ENCODE measurements around the gene DOK6.

DNA sequence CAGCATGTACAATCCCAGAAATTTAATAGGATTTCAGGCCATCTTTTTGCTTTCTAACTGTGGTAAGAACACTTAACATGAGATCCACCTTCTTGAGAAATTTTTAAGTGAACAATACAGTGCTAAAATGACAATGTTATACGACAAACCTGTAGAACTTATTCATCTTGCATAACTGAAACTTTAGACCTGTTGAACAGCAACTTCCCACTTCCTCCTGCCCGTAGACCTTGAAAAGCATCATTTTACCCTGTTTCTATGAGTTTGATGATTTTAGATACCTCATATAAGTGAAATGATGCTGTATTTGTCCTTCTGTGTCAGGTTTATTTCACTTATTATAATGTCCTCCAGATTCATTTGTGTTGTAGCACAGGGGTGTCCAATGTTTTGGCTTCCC, 418.8 kb downstream of the DOK6 start:
- TF ChIP-seq, protein P1, sequence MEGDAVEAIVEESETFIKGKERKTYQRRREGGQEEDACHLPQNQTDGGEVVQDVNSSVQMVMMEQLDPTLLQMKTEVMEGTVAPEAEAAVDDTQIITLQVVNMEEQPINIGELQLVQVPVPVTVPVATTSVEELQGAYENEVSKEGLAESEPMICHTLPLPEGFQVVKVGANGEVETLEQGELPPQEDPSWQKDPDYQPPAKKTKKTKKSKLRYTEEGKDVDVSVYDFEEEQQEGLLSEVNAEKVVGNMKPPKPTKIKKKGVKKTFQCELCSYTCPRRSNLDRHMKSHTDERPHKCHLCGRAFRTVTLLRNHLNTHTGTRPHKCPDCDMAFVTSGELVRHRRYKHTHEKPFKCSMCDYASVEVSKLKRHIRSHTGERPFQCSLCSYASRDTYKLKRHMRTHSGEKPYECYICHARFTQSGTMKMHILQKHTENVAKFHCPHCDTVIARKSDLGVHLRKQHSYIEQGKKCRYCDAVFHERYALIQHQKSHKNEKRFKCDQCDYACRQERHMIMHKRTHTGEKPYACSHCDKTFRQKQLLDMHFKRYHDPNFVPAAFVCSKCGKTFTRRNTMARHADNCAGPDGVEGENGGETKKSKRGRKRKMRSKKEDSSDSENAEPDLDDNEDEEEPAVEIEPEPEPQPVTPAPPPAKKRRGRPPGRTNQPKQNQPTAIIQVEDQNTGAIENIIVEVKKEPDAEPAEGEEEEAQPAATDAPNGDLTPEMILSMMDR (IDR thresholded peaks at IDR 0.05): no peak
- TF ChIP-seq EZH2phosphoT487 (IDR thresholded peaks at IDR 0.05): no peak
